SK-N-MC (cell line): Measurements from ENCODE around the gene CD52.

Experiments used
- DNase-seq: peaks from one replicate; pipeline ENCODE4 v3.0.0-alpha.2; 2011; ENCODE audit warnings: low read depth, low spot score
- H3K27ac ChIP-seq: fragments of 200-600 bp; sonication (generic); 2 replicates; pipeline ENCODE4 v1.5.1; 2016; ENCODE audit warnings: mixed run types
- H3K36me3 ChIP-seq: fragments of 200-600 bp; sonication (generic); 2 replicates; pipeline ENCODE4 v1.6.1; 2017; ENCODE audit warnings: antibody characterized with exemption, low read length, mixed read lengths; ENCODE audit not compliant: insufficient read depth
- H3K4me3 ChIP-seq: fragments of 200-600 bp; sonication (generic); 2 replicates; pipeline ENCODE4 v1.5.1; 2016
- H3K9ac ChIP-seq: fragments of 200-600 bp; sonication (generic); 2 replicates; pipeline ENCODE4 v1.8.0; 2017; ENCODE audit warnings: mixed run types, mixed read lengths; ENCODE audit not compliant: insufficient read length
- H3K9me3 ChIP-seq: fragments of 200-600 bp; sonication (generic); 2 replicates; pipeline ENCODE4 v1.6.1; 2017; ENCODE audit warnings: low read depth, mild to moderate bottlenecking, antibody characterized with exemption, low read length, moderate library complexity, mixed read lengths
- EZH2 ChIP-seq: fragments of 200-600 bp; sonication (generic); IDR thresholded peaks from one replicate; pipeline ENCODE4 v1.6.1; 2017; ENCODE audit warnings: antibody characterized with exemption
- FOXP2 ChIP-seq: optimal IDR thresholded peaks from 2 replicates; pipeline ENCODE3; 2011; ENCODE audit warnings: mild to moderate bottlenecking, moderate library complexity; ENCODE audit not compliant: insufficient read depth; ENCODE audit errors: extremely low read length, control extremely low read depth
- POLR2AphosphoS5 ChIP-seq: IDR thresholded peaks from 2 replicates; pipeline ENCODE4 v1.6.1; 2012; ENCODE audit warnings: mild to moderate bottlenecking, low read depth, low read length, borderline replicate concordance

Gene CD52

GRCh38 chr1:26335774-26336476 is 18.2 kb downstream of the CD52 start:
- no peak overlapping the region for H3K9ac ChIP-seq
- H3K27ac ChIP-seq = no peak overlapping the region
- H3K9me3 ChIP-seq = no peaks in the 10 kb centered on the region
- H3K36me3 ChIP-seq = no peaks in the 10 kb centered on the region
- TF ChIP-seq EZH2 (no peak), POLR2AphosphoS5 (no peak), FOXP2 (no peak)
- peak overlapping the region; percentile 83 for H3K4me3 ChIP-seq
- no peak for DNase-seq

- no peak overlapping the region for H3K27ac ChIP-seq
- H3K9me3 ChIP-seq = no peaks in the 10 kb centered on the region
- H3K36me3 ChIP-seq = no peaks in the 10 kb centered on the region
- no peak overlapping the region for H3K9ac ChIP-seq
- H3K4me3 ChIP-seq = peak overlapping the region; percentile 83
- no peak for DNase-seq
- TF ChIP-seq EZH2 (no peak), FOXP2 (no peak)
Observed at GRCh38 chr1:26336477-26337205, 18.9 kb downstream of the CD52 start.

- H3K9me3 ChIP-seq = no peaks in the 10 kb centered on the region
- no peak overlapping the region; the same call in 1 of the 2 replicates for H3K4me3 ChIP-seq
- no peak for TF ChIP-seq POLR2AphosphoS5
- TF ChIP-seq FOXP2 = no peak
- H3K27ac ChIP-seq = no peak overlapping the region
- H3K36me3 ChIP-seq = no peaks in the 10 kb centered on the region
- DNase-seq = no peak
- no peak overlapping the region for H3K9ac ChIP-seq
Observed at GRCh38 chr1:26337206-26337535, 19.4 kb downstream of the CD52 start.

GRCh38 chr1:26337625-26338024 is 19.9 kb downstream of the CD52 start:
- Histone ChIP-seq H3K9ac (no peak overlapping the region), H3K36me3 (no peaks in the 10 kb centered on the region), H3K9me3 (no peaks in the 10 kb centered on the region), H3K4me3 (no peak overlapping the region), H3K27ac (no peak overlapping the region)
- no peak for DNase-seq
- no peak for TF ChIP-seq POLR2AphosphoS5
- TF ChIP-seq EZH2 = no peak
- no peak for TF ChIP-seq FOXP2

GRCh38 chr1:26338670-26339069 is 20.9 kb downstream of the CD52 start:
- Histone ChIP-seq H3K27ac (no peak overlapping the region), H3K36me3 (no peaks in the 10 kb centered on the region), H3K9me3 (no peaks in the 10 kb centered on the region), H3K4me3 (no peak overlapping the region), H3K9ac (no peak overlapping the region)
- no peak for DNase-seq
- TF ChIP-seq EZH2 = no peak
- TF ChIP-seq FOXP2 = no peak
- TF ChIP-seq POLR2AphosphoS5 = no peak

- no peaks in the 10 kb centered on the region for H3K9me3 ChIP-seq
- no peak for TF ChIP-seq FOXP2
- no peak for TF ChIP-seq POLR2AphosphoS5
- TF ChIP-seq EZH2 = no peak
- H3K4me3 ChIP-seq = no peak overlapping the region
- DNase-seq = no peak
- no peaks in the 10 kb centered on the region for H3K36me3 ChIP-seq
- H3K27ac ChIP-seq = no peak overlapping the region
- no peak overlapping the region for H3K9ac ChIP-seq
Observed at GRCh38 chr1:26340047-26340481, 22.3 kb downstream of the CD52 start.

GRCh38 chr1:26344147-26344920 is 26.6 kb downstream of the CD52 start:
- no peak for DNase-seq
- H3K9ac ChIP-seq = no peak overlapping the region
- no peaks in the 10 kb centered on the region for H3K9me3 ChIP-seq
- H3K36me3 ChIP-seq = no peaks in the 10 kb centered on the region
- TF ChIP-seq POLR2AphosphoS5 (no peak), FOXP2 (no peak), EZH2 (no peak)
- no peak overlapping the region for H3K4me3 ChIP-seq
- H3K27ac ChIP-seq = no peak overlapping the region

GRCh38 chr1:26345718-26346117 is 28.0 kb downstream of the CD52 start:
- no peak for TF ChIP-seq FOXP2
- no peak for TF ChIP-seq POLR2AphosphoS5
- TF ChIP-seq EZH2 = no peak
- Histone ChIP-seq H3K9me3 (no peaks in the 10 kb centered on the region), H3K36me3 (no peaks in the 10 kb centered on the region), H3K4me3 (no peak overlapping the region), H3K27ac (no peak overlapping the region), H3K9ac (no peak overlapping the region)
- no peak for DNase-seq
